OCI-LY3 (cell line): ENCODE measurements around the gene MEX3C.

Experiments
- H2AFZ ChIP-seq: fragments of 200-600, 300-600 bp; shearing (Covaris generic); 2 replicates; pipeline ENCODE4 v1.6.0; 2014; ENCODE audit warnings: antibody characterized with exemption, low read depth, low read length
- H3K27ac ChIP-seq: fragments of 200-600, 300-600 bp; sonication (generic); 2 replicates; pipeline ENCODE4 v1.5.1; 2014; ENCODE audit warnings: mild to moderate bottlenecking, low read length, moderate library complexity, mixed read lengths
- H3K27me3 ChIP-seq: fragments of 200-600, 300-600 bp; sonication (generic); 2 replicates; pipeline ENCODE4 v1.6.1; 2014; ENCODE audit warnings: low read depth, low read length, mixed read lengths
- H3K36me3 ChIP-seq: fragments of 200-600, 300-600 bp; sonication (generic); replicated peaks from 2 replicates; pipeline ENCODE3; 2014; ENCODE audit warnings: low read depth, low read length, mixed read lengths
- H3K4me1 ChIP-seq: fragments of 300-600, 200-600 bp; sonication (generic); 2 replicates; pipeline ENCODE4 v1.6.1; 2014; ENCODE audit warnings: low read length, mixed read lengths
- H3K4me2 ChIP-seq: fragments of 200-600, 300-600 bp; sonication (generic); 2 replicates; pipeline ENCODE4 v1.6.1; 2014; ENCODE audit warnings: low read length, mixed read lengths
- H3K4me3 ChIP-seq: fragments of 300-600, 200-600 bp; sonication (generic); 2 replicates; pipeline ENCODE4 v1.5.1; 2014; ENCODE audit warnings: antibody characterized with exemption, mild to moderate bottlenecking, low read length, moderate library complexity
- H3K79me2 ChIP-seq: fragments of 300-600, 200-600 bp; shearing (Covaris generic); 2 replicates; pipeline ENCODE4 v1.6.1; 2014; ENCODE audit warnings: mild to moderate bottlenecking, low read length, mixed read lengths
- H3K9ac ChIP-seq: fragments of 300-600, 200-600 bp; shearing (Covaris generic); 2 replicates; pipeline ENCODE4 v1.6.0; 2014; ENCODE audit warnings: mild to moderate bottlenecking, low read length, moderate library complexity
- H3K9me3 ChIP-seq: fragments of 200-600, 300-600 bp; shearing (Covaris generic); 2 replicates; pipeline ENCODE4 v1.6.1; 2014; ENCODE audit warnings: low read length, mixed read lengths; ENCODE audit not compliant: insufficient read depth
- H4K20me1 ChIP-seq: fragments of 200-600, 300-600 bp; sonication (generic); 2 replicates; pipeline ENCODE4 v1.6.1; 2016; ENCODE audit warnings: low read length, mixed read lengths; ENCODE audit not compliant: insufficient read depth
- CTCF ChIP-seq: fragments of 200-600, 300-600 bp; sonication (generic); IDR thresholded peaks from 2 replicates; pipeline ENCODE4 v1.5.1; 2014; ENCODE audit warnings: antibody characterized with exemption, low read length, low read depth
- EZH2phosphoT487 ChIP-seq: fragments of 200-600 bp; shearing (Covaris generic); IDR thresholded peaks from 2 replicates; pipeline ENCODE4 v1.6.1; 2018; ENCODE audit warnings: antibody characterized with exemption, mixed run types, low read depth

Gene MEX3C

GRCh38 chr18:51226068-51226467 lies 28.6 kb upstream of the MEX3C start:
- Histone ChIP-seq H3K27ac (no peak overlapping the region), H3K9me3 (no peaks in the 10 kb centered on the region), H3K36me3 (no peaks in the 10 kb centered on the region), H3K27me3 (no peaks in the 10 kb centered on the region), H3K4me2 (no peak overlapping the region), H3K79me2 (no peaks in the 10 kb centered on the region), H3K9ac (no peak overlapping the region), H2AFZ (no peak overlapping the region), H4K20me1 (no peaks in the 10 kb centered on the region), H3K4me1 (no peaks in the 10 kb centered on the region), H3K4me3 (no peak overlapping the region)
- no peak for TF ChIP-seq EZH2phosphoT487
- TF ChIP-seq CTCF = no peak

GRCh38 chr18:51212606-51213005 lies 15.1 kb upstream of the MEX3C start:
- Histone ChIP-seq H3K4me1 (peaks cover 5% of the 10 kb centered on the region; the same call in 1 of the 2 replicates), H3K36me3 (no peaks in the 10 kb centered on the region), H3K9me3 (no peaks in the 10 kb centered on the region), H3K4me2 (no peak overlapping the region), H3K27me3 (no peaks in the 10 kb centered on the region), H4K20me1 (no peaks in the 10 kb centered on the region), H2AFZ (no peak overlapping the region), H3K4me3 (no peak overlapping the region), H3K79me2 (no peaks in the 10 kb centered on the region), H3K9ac (no peak overlapping the region), H3K27ac (no peak overlapping the region)
- TF ChIP-seq CTCF (no peak), EZH2phosphoT487 (no peak)

- Histone ChIP-seq H3K79me2 (no peaks in the 10 kb centered on the region), H3K27ac (no peak overlapping the region), H3K9ac (no peak overlapping the region), H4K20me1 (no peaks in the 10 kb centered on the region), H3K27me3 (no peaks in the 10 kb centered on the region), H3K9me3 (no peaks in the 10 kb centered on the region), H3K4me1 (peaks cover 3% of the 10 kb centered on the region; the same call in 1 of the 2 replicates), H3K4me2 (no peak overlapping the region), H3K36me3 (no peaks in the 10 kb centered on the region), H2AFZ (no peak overlapping the region), H3K4me3 (no peak overlapping the region)
- no peak for TF ChIP-seq EZH2phosphoT487
- TF ChIP-seq CTCF = no peak
Observed at GRCh38 chr18:51211552-51211951, 14.1 kb upstream of the MEX3C start.

- Histone ChIP-seq H3K9ac (peak overlapping the region; percentile 91), H3K27ac (peak overlapping the region; percentile 74), H3K9me3 (no peaks in the 10 kb centered on the region), H3K4me2 (peak overlapping the region; percentile 83), H2AFZ (no peak overlapping the region), H3K27me3 (no peaks in the 10 kb centered on the region), H3K4me1 (peaks cover 31% of the 10 kb centered on the region), H3K79me2 (peaks cover 52% of the 10 kb centered on the region), H3K36me3 (peaks cover 27% of the 10 kb centered on the region), H3K4me3 (peak overlapping the region; percentile 78), H4K20me1 (peaks cover 33% of the 10 kb centered on the region)
- TF ChIP-seq CTCF = no peak
- TF ChIP-seq EZH2phosphoT487 = no peak
Observed at GRCh38 chr18:51196811-51197660, 445 bp downstream of the MEX3C start.
